ENCODE measurements around the gene DNAJC5. TPM values are rescaled to one million over a fixed set of nuclear protein-coding genes. Genes with fewer than 3 reads are reported as not detected.
A peak's percentile ranks its signal among the peaks of the same experiment; 100 is the strongest.

The DNAJC5 gene
- total and polyA plus RNA-seq, 2 experiments from 2014 or later: 7.1 to 33.5 TPM

GRCh38 chr20:63861365-63861934 lies 33.5 kb upstream of the DNAJC5 start, which contains the start of gene ABHD16B:
ABHD16B (plus strand) TSS chr20:63861498; CDS start chr20:63861541, 43 bp downstream.
- Mint-ChIP-seq H3K27ac (peak within 1 kb of the TSS; percentile 84; the same call in 1 of the 2 replicates), H3K27me3 (ENCODE audit: insufficient read depth, low read depth, poor library complexity) (peaks cover 32% of the 10 kb centered on the region), H3K4me1 (peaks cover 57% of the 10 kb centered on the region), H3K4me3 (peak within 1 kb of the TSS; percentile 28; the same call in 2 of the 3 replicates), H3K9me3 (no peaks in the 10 kb centered on the region), H3K36me3 (ENCODE audit: low read depth) (peaks cover 7% of the 10 kb centered on the region)
- Histone ChIP-seq H3K27me3 (ENCODE audit: insufficient read depth) (no peaks in the 10 kb centered on the region), H3K79me2 (replicated peaks; ENCODE audit: insufficient read depth) (peaks cover 18% of the 10 kb centered on the region), H3K9me2 (ENCODE audit: insufficient read depth) (no peaks in the 10 kb centered on the region), H2AFZ (no peak within 1 kb of the TSS), H3K4me1 (ENCODE audit: insufficient read depth) (peaks cover 43% of the 10 kb centered on the region), H3K36me3 (ENCODE audit: insufficient read depth) (no peaks in the 10 kb centered on the region), H3F3A (replicated peaks; ENCODE audit: low read depth) (peaks cover 33% of the 10 kb centered on the region), H3K4me3 (no peak within 1 kb of the TSS), H3K4me2 (peak within 1 kb of the TSS; percentile 55; the same call in 1 of the 2 replicates), H3K27ac (ENCODE audit: low read depth) (0 out of 2 replicates have a peak within 1 kb of the TSS, but pooled peaks have one; percentile 59), H4K20me1 (replicated peaks; ENCODE audit: insufficient read depth) (0 out of 2 replicates have a peak, but pooled peaks cover 8% of the 10 kb centered on the region)
- DNase-seq (ENCODE audit: low spot score): no peak
- no peak for ATAC-seq
- TF ChIP-seq ZNF462 (CRISPR knock-in tag; IDR thresholded peaks at IDR 0.05): no peak
- TF ChIP-seq ZNF331 (CRISPR knock-in tag; IDR thresholded peaks at IDR 0.05; ENCODE audit: low read depth): no peak
- no peak for TF ChIP-seq STAT1 (IDR thresholded peaks at IDR 0.05; ENCODE audit: unreplicated experiment)
- no peak for TF ChIP-seq ZNF114 (CRISPR knock-in tag; IDR thresholded peaks at IDR 0.05)
- no peak for TF ChIP-seq CREB1 (CRISPR knock-in tag; IDR thresholded peaks at IDR 0.05; ENCODE audit: low read depth)
- TF ChIP-seq JUNB (IDR thresholded peaks at IDR 0.05; ENCODE audit: unreplicated experiment): no peak
- no peak for TF ChIP-seq ETS1 (IDR thresholded peaks at IDR 0.05)
- no peak for TF ChIP-seq REST (IDR thresholded peaks at IDR 0.05; ENCODE audit: unreplicated experiment)
- TF ChIP-seq EZH2phosphoT487 (IDR thresholded peaks at IDR 0.05; ENCODE audit: unreplicated experiment): no peak
- TF ChIP-seq NANOG (IDR thresholded peaks at IDR 0.05; ENCODE audit: borderline replicate concordance): no peak
- TF ChIP-seq EZH2 (IDR thresholded peaks at IDR 0.05; ENCODE audit: low read depth, unreplicated experiment): no peak
- no peak for TF ChIP-seq CTCF (conservative IDR thresholded peaks at IDR 0.05; ENCODE audit: low read depth in 2 of 2)
- no peak for TF ChIP-seq POLR2AphosphoS5 (IDR thresholded peaks at IDR 0.05; ENCODE audit: low read depth)
